Measurements from ENCODE around the gene CRKL.
A peak's percentile ranks its signal among the peaks of the same experiment; 100 is the strongest.

CRKL gene

DNA sequence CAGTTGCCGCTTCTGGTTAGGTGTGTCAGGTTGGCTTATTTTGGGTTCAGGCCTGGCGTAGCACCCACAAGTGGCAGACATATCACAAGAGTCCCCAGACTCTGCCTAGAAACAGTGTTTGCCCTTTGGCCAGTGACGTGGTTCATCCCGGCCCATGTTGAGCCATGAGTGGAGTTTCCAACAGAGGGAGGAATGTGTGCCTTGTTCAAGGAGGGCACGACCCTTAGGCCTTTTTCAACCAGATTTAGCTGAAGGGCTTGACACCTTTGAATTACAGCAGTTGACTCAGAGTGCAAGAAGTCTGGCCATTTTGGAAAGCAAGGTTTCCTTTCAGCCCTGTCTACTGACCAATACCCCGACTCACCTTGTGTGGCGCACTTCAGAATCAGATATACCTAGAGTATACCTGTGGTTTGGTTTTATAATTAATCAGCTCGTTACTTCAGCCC lies 34.7 kb downstream of the CRKL start:
- no peak for DNase-seq (ENCODE audit: low read depth)

DNA sequence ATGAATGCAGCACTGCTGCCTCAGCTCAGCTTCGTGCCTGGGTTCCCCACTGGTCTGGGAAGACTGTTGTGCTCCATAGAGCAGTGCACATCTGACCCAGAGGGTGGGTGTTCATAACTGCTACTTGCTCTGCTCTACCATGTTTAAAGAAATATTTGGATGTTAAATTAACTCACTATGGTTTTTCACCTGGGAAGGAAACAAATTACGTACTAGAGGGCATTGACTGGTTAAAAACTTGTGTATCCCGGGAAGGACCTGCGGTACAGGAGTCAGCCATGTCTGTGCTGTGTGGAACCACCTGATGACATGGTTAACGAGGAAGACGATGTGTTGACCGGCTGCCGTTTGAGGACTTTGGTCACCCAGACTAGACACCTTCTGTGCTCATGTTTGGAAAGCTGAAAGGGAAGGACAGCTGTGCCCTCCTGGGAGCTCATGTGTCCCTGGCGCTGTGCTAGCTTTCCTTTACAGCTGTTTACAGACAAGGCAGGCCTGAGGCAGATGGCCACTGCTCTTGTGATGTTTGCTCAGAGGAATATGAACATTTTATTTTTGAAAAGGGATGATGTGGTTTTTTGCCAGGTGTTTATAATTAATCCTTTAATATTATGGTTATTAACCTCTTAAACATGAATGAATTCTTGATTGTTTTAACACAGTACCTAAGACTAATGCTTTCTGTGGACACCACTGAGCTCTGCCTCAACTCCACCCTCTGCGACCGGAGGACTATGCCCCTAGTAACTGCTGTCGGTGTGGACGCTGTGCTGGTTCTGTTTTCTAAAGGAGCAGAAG lies 35.5 kb downstream of the CRKL start:
- no peak for DNase-seq (ENCODE audit: low read depth)

DNA sequence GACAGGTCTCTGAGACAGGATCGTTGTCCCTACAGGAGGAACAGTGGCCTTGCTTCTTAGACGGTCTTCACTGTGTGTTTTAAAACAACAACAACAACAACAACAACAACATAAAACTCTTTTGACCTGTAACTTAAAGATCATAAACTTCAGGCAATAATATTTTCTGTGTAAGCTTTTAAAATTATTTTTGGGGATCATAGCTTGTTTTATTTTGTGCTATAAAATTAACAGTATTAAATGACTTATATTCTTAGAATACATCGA lies 36.1 kb downstream of the CRKL start:
- no peak for DNase-seq (ENCODE audit: low read depth)

DNA sequence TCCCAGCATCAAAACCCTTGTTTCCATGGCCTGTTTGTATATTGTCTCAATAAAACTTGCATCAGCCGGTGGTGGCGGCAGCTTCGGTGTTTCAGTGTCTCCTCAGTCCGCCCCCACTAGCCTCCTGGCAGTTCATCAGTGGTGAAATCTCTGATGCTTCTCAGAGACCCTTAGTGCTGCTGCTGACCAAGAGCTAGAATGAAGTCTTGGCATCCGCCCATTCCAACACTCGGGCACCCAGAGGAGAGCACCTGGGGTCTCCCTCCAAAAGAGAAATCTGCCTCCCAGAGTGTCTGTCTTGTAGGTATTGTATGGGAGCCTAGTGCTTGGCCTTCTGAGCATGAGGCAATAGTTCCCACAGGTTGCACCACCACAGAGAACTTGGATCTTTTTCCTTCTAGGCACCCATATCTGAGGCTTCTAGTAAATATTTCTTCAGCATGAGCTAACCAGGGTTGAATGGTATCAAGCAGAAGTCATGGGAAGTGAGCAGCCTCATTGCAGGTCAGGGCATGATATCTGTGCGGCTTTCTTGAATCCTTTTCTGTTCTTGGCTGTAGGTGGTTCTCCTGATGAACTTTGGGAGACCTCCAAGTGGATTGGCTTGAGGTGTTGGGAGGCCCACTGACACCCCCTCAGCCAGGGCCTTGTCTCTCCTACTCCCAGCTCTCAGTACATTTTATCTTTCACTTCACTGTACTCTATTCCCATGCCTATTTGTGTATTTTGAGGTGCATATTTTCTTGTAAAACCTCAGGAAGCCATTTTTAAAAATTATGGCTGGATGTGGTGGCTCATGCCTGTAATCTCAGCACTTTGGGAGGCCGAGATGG lies 36.7 kb downstream of the CRKL start:
- DNase-seq (ENCODE audit: low read depth): peak; percentile 49

DNA sequence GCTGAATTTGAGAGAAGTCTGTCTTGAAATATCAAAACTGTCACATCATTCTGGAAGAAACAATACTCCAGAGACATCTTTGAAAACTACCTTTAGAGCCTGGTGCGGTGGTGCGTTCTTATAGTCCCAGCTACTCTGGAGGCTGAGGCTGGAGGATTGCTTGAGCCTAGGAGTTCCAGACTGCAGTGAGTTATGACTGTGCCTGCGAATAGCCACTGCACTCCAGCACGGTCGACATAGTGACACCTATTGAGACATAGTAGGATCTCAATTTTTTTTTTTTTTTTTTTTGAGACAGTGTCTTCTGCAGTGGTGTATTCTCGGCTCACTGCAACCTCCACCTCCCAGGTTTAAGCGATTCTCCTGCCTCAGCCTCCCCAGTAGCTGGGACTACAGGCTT lies 38.3 kb downstream of the CRKL start:
- DNase-seq (ENCODE audit: low read depth): no peak

DNA sequence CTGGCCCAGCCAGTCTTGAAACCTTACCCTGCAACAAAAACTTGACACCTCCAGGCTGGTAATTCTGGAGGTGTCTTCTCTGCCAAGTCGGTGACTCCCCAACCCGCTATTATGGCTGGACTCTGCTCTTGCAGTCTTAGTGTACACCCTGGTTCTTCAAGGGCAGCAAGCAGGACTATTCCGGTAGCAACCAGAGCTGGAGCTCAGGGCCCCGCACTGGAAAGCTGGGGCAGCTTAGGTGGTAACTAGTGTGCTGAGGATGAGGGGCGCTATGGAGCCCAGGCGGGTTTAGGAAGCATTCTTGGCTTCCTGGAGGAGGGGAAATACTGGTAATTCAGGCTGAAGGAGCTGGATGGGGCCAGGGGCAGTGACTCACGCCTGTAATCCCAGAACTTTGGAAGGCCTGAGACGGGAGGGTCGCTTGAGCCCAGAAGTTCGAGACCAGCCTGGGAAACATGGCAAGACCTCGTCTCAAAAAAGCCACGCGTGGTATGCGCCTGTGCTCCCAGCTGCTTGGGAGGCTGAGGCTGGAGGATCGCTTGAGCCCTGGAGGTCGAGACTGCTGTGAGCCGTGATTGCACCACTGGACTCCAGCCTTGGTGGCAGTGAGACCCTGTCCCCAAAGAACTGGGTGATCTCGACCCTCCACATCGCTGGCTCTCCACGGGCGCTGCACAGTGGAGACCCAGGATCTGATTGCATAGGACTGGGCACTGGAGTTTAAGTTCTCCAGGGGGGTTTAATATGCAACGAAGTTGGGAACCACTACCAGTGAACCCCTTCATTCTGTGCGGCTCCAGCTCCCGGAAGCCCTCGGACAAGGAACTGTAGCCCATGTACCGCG lies 39.3 kb downstream of the CRKL start:
- peak; percentile 42 for DNase-seq (ENCODE audit: low read depth)

DNA sequence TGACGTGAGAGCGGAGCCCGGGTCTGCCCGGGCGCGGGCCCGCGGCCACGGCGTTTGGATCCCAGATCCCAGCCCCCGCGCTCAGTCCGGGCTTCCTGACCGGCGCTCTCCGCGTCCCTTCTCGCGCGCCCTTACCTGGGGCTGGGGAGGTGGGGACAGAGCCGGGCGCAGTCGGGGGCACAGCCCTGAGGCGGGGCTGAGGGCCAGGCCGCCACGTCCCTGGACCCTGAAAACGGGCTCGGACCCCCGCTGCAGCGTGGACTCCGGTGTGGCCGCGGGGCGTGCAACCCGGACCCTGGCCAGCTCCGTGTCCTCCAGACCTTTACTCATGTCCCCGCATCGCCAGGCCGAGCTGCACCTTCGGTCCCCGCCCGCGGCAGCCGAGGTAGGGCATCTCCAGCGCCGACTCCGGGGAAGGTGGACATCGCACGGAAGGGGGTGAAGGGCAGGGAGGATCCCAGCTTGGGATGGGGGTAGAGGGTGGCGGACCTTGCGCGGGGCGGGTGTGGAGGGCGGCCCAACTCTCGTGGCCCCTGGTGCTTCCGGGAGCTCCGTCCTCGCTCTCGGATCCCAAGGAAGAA lies 40.0 kb downstream of the CRKL start:
- DNase-seq (ENCODE audit: low read depth): no peak

DNA sequence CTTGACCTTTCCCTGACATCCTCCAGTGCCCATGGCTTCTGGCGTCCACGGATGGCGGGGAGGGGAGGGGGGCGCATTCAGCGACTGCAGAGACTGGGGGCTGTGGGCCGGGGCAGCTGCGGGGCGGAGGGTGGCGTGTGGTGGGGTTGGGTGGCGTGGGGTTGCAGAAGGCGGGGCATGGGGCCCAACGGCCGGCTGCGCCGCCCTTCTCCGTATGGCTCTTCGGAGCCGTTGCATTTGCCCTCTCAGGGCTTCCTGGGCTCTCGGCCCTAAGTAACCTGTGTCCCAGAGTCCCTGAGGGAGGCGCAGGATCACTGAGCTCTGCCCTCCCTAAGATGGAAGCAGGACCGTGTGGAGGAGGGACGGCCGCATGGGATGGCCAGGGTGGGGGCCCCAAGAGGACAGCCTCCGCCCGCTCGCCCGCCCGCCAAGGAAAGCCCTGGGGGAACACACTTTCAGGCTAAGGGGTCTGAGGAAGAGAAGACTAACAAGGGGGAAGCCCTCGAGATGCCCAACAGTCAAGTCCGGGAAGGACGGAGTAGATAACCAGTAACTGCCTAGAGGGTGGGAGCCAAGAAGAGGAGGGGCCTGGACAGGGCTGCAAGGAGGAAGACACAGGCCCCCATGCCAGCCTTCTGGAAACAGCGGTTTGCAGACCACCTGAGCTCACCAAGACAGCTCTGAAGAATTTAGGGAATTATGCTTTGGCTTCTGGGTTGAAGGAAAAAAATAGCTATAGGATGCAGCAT lies 40.6 kb downstream of the CRKL start:
- DNase-seq (ENCODE audit: low read depth): peak; percentile 41

DNA sequence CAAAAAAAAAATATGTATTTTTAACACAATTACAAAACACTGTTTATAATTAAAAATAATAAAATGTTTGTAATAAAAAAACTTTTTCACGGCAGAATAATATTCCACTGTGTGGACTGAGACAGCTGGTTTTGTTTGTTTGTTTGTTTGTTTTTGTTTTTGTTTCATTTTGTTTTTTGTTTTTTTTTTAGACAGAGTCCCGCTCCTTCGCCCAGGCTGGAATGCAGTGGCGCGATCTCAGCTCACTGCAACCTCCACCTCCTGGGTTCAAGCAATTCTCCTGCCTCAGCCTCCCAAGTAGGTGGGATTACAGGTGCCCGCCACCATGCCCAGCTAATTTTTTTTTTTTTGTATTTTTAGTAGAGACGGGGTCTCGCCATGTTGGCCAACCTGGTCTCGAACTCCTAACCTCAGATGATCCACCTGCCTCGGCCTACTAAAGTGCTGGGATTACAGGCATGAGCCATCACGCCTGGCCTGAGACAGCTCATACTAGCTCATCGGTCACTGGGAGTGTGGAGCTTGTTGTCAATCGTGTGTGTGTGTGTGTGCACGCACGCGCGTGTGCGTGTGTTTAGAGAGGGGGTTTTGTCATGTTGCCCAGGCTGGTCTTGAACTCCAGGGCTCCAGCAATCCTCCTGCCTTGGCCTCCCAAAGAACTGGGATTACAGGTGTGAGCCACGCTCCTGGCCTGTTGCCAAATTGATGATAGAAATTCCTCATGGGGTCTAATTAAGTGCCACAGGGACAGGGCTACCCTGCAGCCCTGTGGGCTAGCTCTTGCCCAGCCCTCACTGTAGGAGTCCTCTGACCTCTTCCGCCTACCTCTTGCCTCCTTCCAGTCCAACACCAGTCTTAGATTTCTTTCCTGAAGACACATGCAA lies 42.6 kb downstream of the CRKL start:
- no peak for DNase-seq (ENCODE audit: low read depth)

DNA sequence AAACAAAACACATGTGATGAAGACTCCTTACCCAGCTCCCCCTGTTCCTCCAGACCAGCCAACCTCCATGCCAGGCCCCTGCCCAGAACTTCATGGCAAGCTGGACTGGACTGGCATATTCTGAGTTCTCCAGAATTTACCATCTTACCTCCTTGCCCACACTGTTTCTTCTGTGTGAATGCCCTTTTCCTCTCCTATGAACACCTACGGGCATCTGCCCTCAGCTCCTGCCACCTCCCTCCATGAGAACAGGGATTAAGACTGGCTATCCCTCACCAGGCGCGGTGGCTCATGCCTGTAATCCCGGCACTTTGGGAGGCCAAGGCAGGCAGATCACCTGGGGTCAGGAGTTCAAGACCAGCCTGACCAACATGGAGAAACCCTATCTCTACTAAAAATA lies 43.4 kb downstream of the CRKL start:
- DNase-seq (ENCODE audit: low read depth): no peak

DNA sequence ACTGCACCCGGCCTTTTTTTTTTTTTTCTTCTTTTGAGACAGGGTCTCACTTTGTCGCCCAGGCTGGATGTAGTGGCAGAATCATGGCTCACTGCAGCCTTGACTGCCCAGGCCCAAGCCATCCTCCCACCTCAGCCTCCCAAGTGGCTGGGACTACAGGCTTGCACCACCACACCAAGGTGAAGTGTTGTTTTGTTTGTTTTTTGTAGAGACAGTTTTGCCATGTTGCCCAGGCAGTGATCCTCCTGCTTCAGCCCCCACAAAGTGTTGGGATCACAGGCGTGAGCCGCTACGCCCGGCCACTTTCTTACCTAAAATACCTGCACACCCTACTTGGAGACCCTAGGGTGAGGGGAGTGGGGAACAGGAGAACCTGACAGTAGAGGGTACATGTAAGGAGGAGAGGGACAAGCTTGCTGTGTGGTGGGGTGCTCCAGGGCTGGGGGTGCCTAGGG lies 45.3 kb downstream of the CRKL start:
- no peak for DNase-seq (ENCODE audit: low read depth)

DNA sequence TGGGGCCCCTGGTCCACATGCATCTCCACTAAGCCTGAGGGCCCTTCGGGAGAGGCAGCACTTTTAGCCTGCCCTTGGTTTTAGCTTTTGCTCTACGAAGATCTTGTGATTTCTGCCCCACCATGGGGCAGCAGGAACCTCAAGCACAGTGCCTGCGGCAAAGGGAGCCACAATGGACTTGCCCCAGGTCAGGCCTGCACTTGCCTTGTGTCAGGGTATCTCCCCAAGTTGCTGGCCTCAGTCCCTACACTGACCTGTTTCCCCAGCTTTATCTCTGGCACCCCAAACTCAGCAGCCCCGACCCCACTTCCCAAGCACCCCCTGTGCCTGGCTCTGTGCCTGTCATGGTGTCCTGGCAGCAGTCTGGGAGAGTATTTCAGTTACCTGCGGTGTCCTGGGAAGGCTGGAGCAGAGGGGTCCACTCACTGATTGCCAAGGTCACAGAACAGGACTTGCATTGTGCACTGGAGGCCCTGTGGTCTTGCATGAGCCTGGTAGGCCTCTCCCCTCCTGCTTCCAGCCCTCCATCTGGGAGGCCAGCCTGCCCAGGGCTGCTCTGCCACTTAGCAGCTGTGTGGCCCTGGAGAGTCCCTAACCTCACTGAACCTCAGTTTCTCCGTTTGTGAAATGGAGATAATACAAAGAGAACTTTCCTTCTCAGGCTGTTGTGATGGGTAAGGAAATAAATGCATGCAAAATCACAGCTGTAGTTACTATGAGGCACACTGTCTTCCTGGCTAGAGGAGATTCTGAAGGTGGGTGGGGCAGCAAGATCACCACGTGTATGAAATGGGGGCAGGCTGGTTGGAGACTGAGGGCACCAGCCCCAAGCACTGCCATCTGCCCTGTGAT lies 46.2 kb downstream of the CRKL start:
- no peak for DNase-seq (ENCODE audit: low read depth)

DNA sequence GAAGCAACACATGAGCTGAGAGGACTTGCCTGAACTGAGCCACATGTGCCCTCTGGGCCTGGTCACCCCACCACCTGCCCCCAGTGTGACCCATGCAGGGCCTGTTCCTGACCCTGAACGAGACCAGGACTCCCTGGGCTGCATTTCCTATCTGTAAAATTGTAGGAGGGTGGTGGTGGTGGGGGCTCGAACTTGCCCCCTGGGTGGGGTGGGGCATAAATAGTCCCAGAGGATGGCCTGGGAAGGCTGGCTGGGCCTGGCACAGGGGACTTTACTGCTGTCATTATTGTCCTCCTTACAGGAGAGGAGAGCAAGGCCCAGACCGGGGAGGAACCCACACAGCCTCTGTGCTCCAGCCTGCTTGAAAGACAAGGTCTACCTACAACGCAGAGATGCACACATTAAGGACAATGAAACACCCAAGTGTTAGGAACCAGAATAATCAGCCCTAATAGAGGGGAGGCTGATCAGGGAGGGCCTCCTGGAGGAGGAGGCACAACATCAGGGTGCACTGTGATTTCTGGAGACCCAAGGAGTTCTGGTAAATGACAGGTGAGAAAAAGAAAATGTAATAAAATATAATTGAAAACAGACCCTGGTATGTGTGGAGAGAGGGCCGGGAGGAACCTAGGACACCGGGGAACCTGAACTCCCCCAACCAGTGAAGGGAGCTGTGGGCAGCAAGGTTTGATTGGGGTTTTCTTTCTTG lies 47.0 kb downstream of the CRKL start:
- DNase-seq (ENCODE audit: low read depth): no peak

DNA sequence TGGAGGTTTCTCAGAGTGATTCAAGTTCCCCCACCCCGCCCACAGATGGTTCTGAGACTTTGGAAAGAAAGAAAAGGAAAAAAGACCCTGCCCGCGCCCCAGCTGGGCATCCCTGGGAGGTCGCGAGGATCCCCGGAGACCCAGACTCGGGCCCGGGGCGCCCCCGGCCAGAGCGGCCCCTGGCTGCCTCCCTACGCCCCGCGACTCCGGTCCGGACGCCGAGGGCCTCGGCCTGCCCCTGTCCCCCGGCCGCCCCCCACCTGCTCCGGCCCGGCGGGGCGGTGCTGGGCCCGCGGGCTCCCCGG lies 47.5 kb downstream of the CRKL start:
- DNase-seq (ENCODE audit: low read depth): no peak

DNA sequence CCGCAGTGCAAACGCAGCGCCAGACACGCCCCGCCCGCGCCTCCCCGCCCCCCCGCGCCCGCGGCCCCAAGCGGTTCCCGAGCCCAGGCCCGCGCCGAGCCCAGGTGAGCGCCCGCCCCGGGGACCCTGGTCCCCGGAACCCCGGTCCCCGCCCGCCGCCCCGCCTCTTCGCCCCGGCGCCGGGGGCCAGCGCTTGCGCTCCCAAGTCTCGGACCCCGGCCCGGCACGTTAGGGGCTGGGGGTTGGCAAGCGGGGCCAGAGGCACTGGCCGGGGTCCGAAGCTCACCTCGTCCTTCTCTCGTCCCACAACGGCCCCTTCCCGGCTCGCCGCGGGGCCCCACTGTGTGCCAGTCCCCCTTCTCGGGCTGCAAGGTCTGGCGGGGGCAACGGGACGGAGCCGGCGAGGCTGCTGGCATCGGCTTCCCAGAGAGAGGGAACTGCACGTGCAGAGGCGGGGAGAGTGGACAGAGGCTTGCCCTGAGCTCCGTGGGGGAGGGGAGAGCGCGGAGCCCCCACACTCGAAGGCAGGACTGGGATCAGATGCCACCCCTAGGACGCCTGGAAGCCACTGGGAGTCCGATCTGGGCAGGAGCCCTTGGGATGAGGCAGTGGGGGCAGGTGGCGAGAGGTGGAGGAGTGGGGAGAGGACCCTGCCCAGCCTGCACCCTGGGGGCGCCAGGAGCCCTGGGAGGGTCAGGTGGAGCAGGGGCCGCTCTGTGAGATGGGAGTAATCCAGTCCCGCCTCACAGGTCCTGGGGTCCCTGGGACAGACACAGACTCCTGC lies 48.1 kb downstream of the CRKL start:
- no peak for DNase-seq (ENCODE audit: low read depth)

DNA sequence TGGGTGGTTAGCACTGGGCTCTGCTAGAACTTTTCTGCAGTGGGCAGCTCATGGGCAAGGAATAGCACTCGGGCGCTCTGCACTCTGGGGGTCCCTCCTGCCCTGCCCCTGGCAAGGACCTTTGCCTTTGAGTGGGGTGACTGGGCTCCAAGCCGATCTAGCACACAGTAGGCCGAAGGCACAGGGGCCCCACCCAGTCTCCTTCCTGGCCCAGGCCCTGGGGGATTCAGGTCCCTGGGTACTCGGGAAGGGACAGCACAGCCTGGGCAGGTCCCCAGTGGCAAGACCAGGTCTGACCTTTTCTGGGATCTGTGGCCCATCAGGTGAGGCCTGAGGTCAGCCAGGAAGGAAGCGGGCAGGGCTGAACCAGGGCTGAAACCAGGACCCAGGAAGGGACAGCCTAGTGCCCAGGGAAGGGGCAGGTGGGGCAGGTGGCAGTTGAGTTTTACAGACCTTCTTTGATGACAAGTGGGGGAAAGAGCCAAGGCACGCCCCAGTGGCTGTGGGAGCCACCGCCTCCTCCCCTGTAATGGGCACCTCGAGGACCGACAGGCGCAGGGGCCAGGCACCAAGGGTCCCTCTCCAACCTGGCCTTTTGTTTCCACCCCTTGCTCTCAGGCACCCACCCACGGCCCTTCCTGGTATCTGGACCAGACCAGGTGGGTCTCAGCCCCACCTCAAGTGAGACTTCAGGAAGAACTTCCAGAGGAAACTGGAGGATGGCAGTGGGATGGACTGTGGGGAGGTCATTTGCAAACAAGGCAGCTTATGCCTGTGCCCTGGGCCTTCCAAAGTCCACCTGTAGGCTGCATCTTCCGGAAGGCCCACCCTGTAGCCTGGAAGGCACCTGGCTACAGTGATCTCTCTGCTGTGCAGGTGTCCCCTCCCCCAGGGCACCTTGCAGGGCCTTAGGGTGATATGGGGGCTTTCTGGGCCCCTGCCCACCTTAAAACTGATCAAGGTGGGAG lies 49.0 kb downstream of the CRKL start:
- no peak for DNase-seq (ENCODE audit: low read depth)

Measured in EH (cell line).